Measurements from ENCODE around the gene UGGT1. TPM values are rescaled to one million over a fixed set of nuclear protein-coding genes. Genes with fewer than 3 reads are reported as not detected.

UGGT1 gene
- total RNA-seq, 1 donor from 2014 or later, result 67.9 TPM

GRCh38 chr2:128090575-128090944 lies 440 bp upstream of the UGGT1 start:
- Mint-ChIP-seq H3K27me3 (ENCODE audit: unreplicated experiment) (no peaks in the 10 kb centered on the region), H3K36me3 (ENCODE audit: unreplicated experiment) (no peaks in the 10 kb centered on the region), H3K4me3 (ENCODE audit: unreplicated experiment) (peak overlapping the region; percentile 95), H3K9me3 (ENCODE audit: unreplicated experiment) (no peaks in the 10 kb centered on the region), H3K27ac (ENCODE audit: unreplicated experiment) (peak overlapping the region; percentile 87), H3K4me1 (ENCODE audit: low read depth, unreplicated experiment) (peaks cover 3% of the 10 kb centered on the region)
- TF ChIP-seq CTCF (IDR thresholded peaks at IDR 0.05; ENCODE audit: partially characterized antibody, unreplicated experiment), result no peak
- no peak for DNase-seq

DNA sequence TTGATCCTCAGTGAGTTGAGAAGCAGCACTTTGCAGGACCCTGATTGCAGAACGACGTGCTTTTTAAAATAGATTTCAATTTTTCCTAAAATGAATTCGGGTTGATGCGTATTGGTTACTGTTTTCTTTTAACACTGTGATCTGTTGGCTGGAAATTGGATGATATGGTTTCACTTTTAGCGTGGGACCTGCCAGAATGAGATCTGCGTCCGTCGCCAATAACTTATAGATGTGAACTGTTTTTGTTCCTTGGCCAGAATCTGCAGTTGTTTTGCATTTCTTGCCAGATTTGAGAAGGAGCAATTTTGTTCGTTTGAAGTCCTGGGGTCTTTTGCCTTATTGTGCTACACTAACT lies 703 bp downstream of the UGGT1 start:
- H3K27me3 Mint-ChIP-seq (ENCODE audit: unreplicated experiment), result no peaks in the 10 kb centered on the region
- no peak for TF ChIP-seq CTCF (IDR thresholded peaks at IDR 0.05; ENCODE audit: partially characterized antibody, unreplicated experiment)
- no peak for DNase-seq
- H3K4me1 Mint-ChIP-seq (ENCODE audit: low read depth, unreplicated experiment), result peaks cover 3% of the 10 kb centered on the region
- H3K36me3 Mint-ChIP-seq (ENCODE audit: unreplicated experiment), result no peaks in the 10 kb centered on the region
- peak overlapping the region; percentile 95 for H3K4me3 Mint-ChIP-seq (ENCODE audit: unreplicated experiment)
- H3K9me3 Mint-ChIP-seq (ENCODE audit: unreplicated experiment), result no peaks in the 10 kb centered on the region
- H3K27ac Mint-ChIP-seq (ENCODE audit: unreplicated experiment), result peak overlapping the region; percentile 87

- H3K27me3 Mint-ChIP-seq (ENCODE audit: unreplicated experiment), result no peaks in the 10 kb centered on the region
- peaks cover 3% of the 10 kb centered on the region for H3K4me1 Mint-ChIP-seq (ENCODE audit: low read depth, unreplicated experiment)
- no peak overlapping the region for H3K27ac Mint-ChIP-seq (ENCODE audit: unreplicated experiment)
- H3K36me3 Mint-ChIP-seq (ENCODE audit: unreplicated experiment), result no peaks in the 10 kb centered on the region
- DNase-seq, result no peak
- no peaks in the 10 kb centered on the region for H3K9me3 Mint-ChIP-seq (ENCODE audit: unreplicated experiment)
- no peak for TF ChIP-seq CTCF (IDR thresholded peaks at IDR 0.05; ENCODE audit: partially characterized antibody, unreplicated experiment)
- peak overlapping the region; percentile 95 for H3K4me3 Mint-ChIP-seq (ENCODE audit: unreplicated experiment)
Measured at GRCh38 chr2:128092656-128093055, 1.7 kb downstream of the UGGT1 start.

DNA sequence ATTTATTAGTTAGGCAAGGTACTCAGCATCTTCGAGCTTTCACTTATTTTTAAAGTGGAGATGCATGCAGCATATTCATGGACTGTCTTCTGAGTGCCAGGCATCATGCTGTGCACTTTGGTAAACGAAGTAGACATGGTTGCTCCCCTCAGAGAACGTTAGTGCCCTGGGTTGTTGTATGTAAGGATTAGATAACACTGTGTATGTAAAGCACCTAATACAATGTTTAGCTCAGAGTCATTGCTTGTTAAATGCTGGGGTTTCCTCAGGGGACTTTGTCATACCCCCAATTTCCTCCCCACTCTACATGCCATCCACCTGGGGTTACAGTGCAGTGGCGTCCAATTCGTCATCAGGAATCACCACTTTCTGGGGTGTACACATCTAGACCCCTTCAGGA lies 2.8 kb downstream of the UGGT1 start:
- no peak for TF ChIP-seq CTCF (IDR thresholded peaks at IDR 0.05; ENCODE audit: partially characterized antibody, unreplicated experiment)

DNA sequence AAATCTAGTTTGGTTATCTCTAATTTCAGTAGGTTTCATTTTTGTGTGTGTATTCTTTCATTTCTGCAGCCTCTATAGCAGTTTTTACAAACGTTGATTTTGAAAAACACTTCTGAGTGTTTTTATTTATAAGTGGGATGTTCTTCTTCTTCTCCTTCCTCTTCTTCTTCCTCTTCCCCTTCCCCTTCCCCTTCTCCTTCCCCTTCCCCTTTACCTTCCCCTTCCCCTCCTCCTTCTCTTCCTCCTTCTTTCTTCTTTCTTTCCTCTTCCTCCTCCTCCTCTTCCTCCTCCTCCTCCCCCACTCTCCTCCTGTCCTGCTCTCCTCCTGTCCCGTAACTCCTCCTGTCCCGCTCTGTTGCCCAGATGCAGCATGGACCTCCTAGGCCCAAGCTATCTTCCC lies 4.2 kb downstream of the UGGT1 start:
- Mint-ChIP-seq H3K27ac (ENCODE audit: unreplicated experiment) (no peak overlapping the region), H3K9me3 (ENCODE audit: unreplicated experiment) (no peaks in the 10 kb centered on the region), H3K36me3 (ENCODE audit: unreplicated experiment) (no peaks in the 10 kb centered on the region), H3K4me3 (ENCODE audit: unreplicated experiment) (no peak overlapping the region), H3K27me3 (ENCODE audit: unreplicated experiment) (no peaks in the 10 kb centered on the region), H3K4me1 (ENCODE audit: low read depth, unreplicated experiment) (peaks cover 3% of the 10 kb centered on the region)
- DNase-seq, result no peak
- no peak for TF ChIP-seq CTCF (IDR thresholded peaks at IDR 0.05; ENCODE audit: partially characterized antibody, unreplicated experiment)

More for the DNA sequence above, 2.8 kb downstream of the UGGT1 start:
- no peaks in the 10 kb centered on the region for H3K27me3 Mint-ChIP-seq (ENCODE audit: unreplicated experiment)
- H3K36me3 Mint-ChIP-seq (ENCODE audit: unreplicated experiment), result no peaks in the 10 kb centered on the region
- H3K4me3 Mint-ChIP-seq (ENCODE audit: unreplicated experiment), result no peak overlapping the region
- DNase-seq, result no peak
- H3K9me3 Mint-ChIP-seq (ENCODE audit: unreplicated experiment), result no peaks in the 10 kb centered on the region
- no peak overlapping the region for H3K27ac Mint-ChIP-seq (ENCODE audit: unreplicated experiment)
- H3K4me1 Mint-ChIP-seq (ENCODE audit: low read depth, unreplicated experiment), result peaks cover 3% of the 10 kb centered on the region

Measured in glutamatergic neuron (in vitro differentiated cells).